Trophoblast cell (in vitro differentiated cells and primary cell): ENCODE measurements around the gene PDGFRB.

ENCODE experiments used
- DNase-seq, 2 donors: peaks; one replicate each; pipeline ENCODE4 v3.0.0-alpha.2; 2016
- H2AFZ ChIP-seq: 2 replicates; pipeline ENCODE4 v1.6.1; 2013; ENCODE audit warnings: low read length, moderate library complexity, mild to moderate bottlenecking; ENCODE audit not compliant: insufficient read depth, poor library complexity
- H2AK5ac ChIP-seq: 2 replicates; pipeline ENCODE4 v1.6.1; 2013; ENCODE audit warnings: mild to moderate bottlenecking, low read length
- H2BK120ac ChIP-seq: 2 replicates; pipeline ENCODE4 v1.6.1; 2013; ENCODE audit warnings: low read length, mild to moderate bottlenecking, moderate library complexity; ENCODE audit not compliant: insufficient read depth, poor library complexity
- H2BK12ac ChIP-seq: 2 replicates; pipeline ENCODE4 v1.6.1; 2013; ENCODE audit warnings: mild to moderate bottlenecking, low read length, moderate library complexity
- H2BK5ac ChIP-seq: 2 replicates; pipeline ENCODE4 v1.6.1; 2013; ENCODE audit warnings: low read length, low read depth, moderate library complexity, mild to moderate bottlenecking; ENCODE audit not compliant: poor library complexity
- H3K14ac ChIP-seq: 2 replicates; pipeline ENCODE4 v1.6.1; 2013; ENCODE audit warnings: mild to moderate bottlenecking, low read length
- H3K18ac ChIP-seq: 2 replicates; pipeline ENCODE4 v1.6.1; 2013; ENCODE audit warnings: mild to moderate bottlenecking, low read length
- H3K23ac ChIP-seq: 2 replicates; pipeline ENCODE4 v1.6.1; 2013; ENCODE audit warnings: low read length
- H3K27ac ChIP-seq: 2 replicates; pipeline ENCODE4 v1.5.1; 2013; ENCODE audit warnings: low read depth, mild to moderate bottlenecking, inconsistent platforms, low read length, moderate library complexity
- H3K27me3 ChIP-seq: 2 replicates; pipeline ENCODE4 v1.6.1; 2013; ENCODE audit warnings: inconsistent platforms, mild to moderate bottlenecking, low read length, moderate library complexity; ENCODE audit not compliant: insufficient read depth
- H3K36me3 ChIP-seq, 2 experiments: 1 replicate in 1 of 2; 2 replicates in 1 of 2; pipeline ENCODE4 v1.6.1; 2013; ENCODE audit warnings: low read length in 2 of 2, mild to moderate bottlenecking in 2 of 2, moderate library complexity in 1 of 2; ENCODE audit not compliant: insufficient read depth in 2 of 2, control insufficient read depth in 1 of 2
- H3K4ac ChIP-seq: 2 replicates; pipeline ENCODE4 v1.6.1; 2013; ENCODE audit warnings: low read depth, mild to moderate bottlenecking, low read length, moderate library complexity
- H3K4me1 ChIP-seq, 2 experiments: 1 replicate in 1 of 2; 2 replicates in 1 of 2; pipeline ENCODE4 v1.6.1; 2013; ENCODE audit warnings: low read length in 2 of 2, mild to moderate bottlenecking in 2 of 2, moderate library complexity in 1 of 2; ENCODE audit not compliant: insufficient read depth in 2 of 2, control insufficient read depth in 1 of 2
- H3K4me2 ChIP-seq: 2 replicates; pipeline ENCODE4 v1.6.1; 2013; ENCODE audit warnings: inconsistent platforms, mild to moderate bottlenecking, low read length, moderate library complexity
- H3K4me3 ChIP-seq: 2 replicates; pipeline ENCODE4 v1.5.1; 2013; ENCODE audit warnings: mild to moderate bottlenecking, low read depth, low read length, inconsistent platforms
- H3K79me1 ChIP-seq: one replicate; pipeline ENCODE4 v1.6.1; 2013; ENCODE audit warnings: low read length
- H3K79me2 ChIP-seq: 2 replicates; pipeline ENCODE4 v1.6.1; 2013; ENCODE audit warnings: low read length, mild to moderate bottlenecking; ENCODE audit not compliant: control insufficient read depth, insufficient read depth, poor library complexity
- H3K9ac ChIP-seq: 2 replicates; pipeline ENCODE4 v1.6.1; 2013; ENCODE audit warnings: mild to moderate bottlenecking, low read length
- H3K9me3 ChIP-seq: 2 replicates; pipeline ENCODE4 v1.6.1; 2013; ENCODE audit warnings: low read depth, mild to moderate bottlenecking, control low read depth, inconsistent platforms, low read length; ENCODE audit not compliant: insufficient read depth
- H4K12ac ChIP-seq: 2 replicates; pipeline ENCODE4 v1.6.1; 2013; ENCODE audit warnings: low read depth, mild to moderate bottlenecking, low read length, moderate library complexity
- H4K8ac ChIP-seq: 2 replicates; pipeline ENCODE4 v1.6.1; 2013; ENCODE audit warnings: low read depth, mild to moderate bottlenecking, low read length, moderate library complexity
- H4K91ac ChIP-seq: one replicate; pipeline ENCODE4 v1.6.1; 2013; ENCODE audit warnings: low read depth, mild to moderate bottlenecking, low read length, moderate library complexity
- whole genome bisulfite sequencing: extraction: QIAGEN DNeasy Blood & Tissue Kit; methylation state at CpG from one replicate; pipeline ENCODE4 v1.1.7; 2013; ENCODE audit warnings: missing lambda C conversion rate; ENCODE audit not compliant: insufficient read length, insufficient coverage; ENCODE audit errors: extremely low coverage; 5-methylcytosine and 5-hydroxymethylcytosine counted together

The PDGFRB gene

GRCh38 chr5:150163035-150163434 is 7.4 kb upstream of the PDGFRB start:
- Histone ChIP-seq H3K18ac (no peak overlapping the region), H3K4me1 (peaks cover 25 to 53% of the 10 kb centered on the region in 2 experiments), H3K23ac (no peak overlapping the region), H2BK120ac (peak overlapping the region; percentile 54), H3K4me2 (no peak overlapping the region), H2AFZ (no peak overlapping the region), H3K27me3 (peaks cover 7% of the 10 kb centered on the region), H2BK12ac (peak overlapping the region; percentile 71), H3K36me3 (no peaks in the 10 kb centered on the region), H4K91ac (peak overlapping the region; percentile 70), H3K14ac (no peak overlapping the region), H2BK5ac (no peak overlapping the region), H3K9ac (no peak overlapping the region), H4K12ac (no peak overlapping the region), H3K27ac (no peak overlapping the region), H3K79me2 (no peaks in the 10 kb centered on the region), H2AK5ac (peak overlapping the region; percentile 59), H3K4me3 (no peak overlapping the region), H4K8ac (no peak overlapping the region), H3K9me3 (peaks cover 4% of the 10 kb centered on the region), H3K79me1 (peaks cover 30% of the 10 kb centered on the region), H3K4ac (no peak overlapping the region)
- no CpG with 5 or more reads among the region's 3 CpGs for WGBS
- DNase-seq = no peak

- Histone ChIP-seq H3K4me2 (no peak overlapping the region), H4K8ac (peak overlapping the region; percentile 66), H2BK5ac (peak overlapping the region; percentile 18), H3K79me1 (peaks cover 27% of the 10 kb centered on the region), H2AK5ac (peak overlapping the region; percentile 11), H3K36me3 (no peaks in the 10 kb centered on the region), H3K9me3 (peaks cover 2% of the 10 kb centered on the region), H2BK120ac (peak overlapping the region; percentile 21), H4K91ac (peak overlapping the region; percentile 57), H3K27me3 (peaks cover 3% of the 10 kb centered on the region), H3K9ac (no peak overlapping the region), H2AFZ (no peak overlapping the region), H3K4ac (peak overlapping the region; percentile 38), H3K4me1 (peaks cover 23 to 46% of the 10 kb centered on the region in 2 experiments), H3K4me3 (no peak overlapping the region), H3K23ac (no peak overlapping the region), H2BK12ac (peak overlapping the region; percentile 61), H3K18ac (peak overlapping the region; percentile 31), H3K79me2 (no peaks in the 10 kb centered on the region), H3K14ac (peak overlapping the region; percentile 21), H4K12ac (peak overlapping the region; percentile 0), H3K27ac (no peak overlapping the region)
- DNase-seq = no peak
- WGBS = no CpG with 5 or more reads among the region's 3 CpGs
Measured at GRCh38 chr5:150162142-150162513, 6.5 kb upstream of the PDGFRB start.

- peak overlapping the region; percentile 8 for H4K8ac ChIP-seq
- WGBS = no CpG with 5 or more reads among the region's 14 CpGs
Measured at GRCh38 chr5:150161242-150162141, 5.8 kb upstream of the PDGFRB start.

GRCh38 chr5:150160448-150161081 is 4.9 kb upstream of the PDGFRB start:
- Histone ChIP-seq H3K9me3 (no peaks in the 10 kb centered on the region), H3K36me3 (no peaks in the 10 kb centered on the region), H3K27me3 (no peaks in the 10 kb centered on the region), H3K79me1 (peaks cover 28% of the 10 kb centered on the region), H4K8ac (peak overlapping the region; percentile 69), H3K27ac (peak overlapping the region; percentile 18), H3K4ac (peak overlapping the region; percentile 18), H2BK5ac (peak overlapping the region; percentile 34), H3K4me3 (no peak overlapping the region), H3K23ac (no peak overlapping the region), H3K18ac (peak overlapping the region; percentile 68), H2AFZ (peak overlapping the region; percentile 37), H2BK12ac (peak overlapping the region; percentile 80), H3K4me2 (no peak overlapping the region), H3K14ac (peak overlapping the region; percentile 77), H3K4me1 (peaks cover 20 to 47% of the 10 kb centered on the region in 2 experiments), H2BK120ac (peak overlapping the region; percentile 71), H3K9ac (no peak overlapping the region), H3K79me2 (peaks cover under 1% of the 10 kb centered on the region), H2AK5ac (peak overlapping the region; percentile 85), H4K12ac (peak overlapping the region; percentile 2), H4K91ac (peak overlapping the region; percentile 95)
- WGBS = no CpG with 5 or more reads among the region's 5 CpGs
- no peak for DNase-seq

More at GRCh38 chr5:150161242-150162141, 5.8 kb upstream of the PDGFRB start:
- peak overlapping the region; percentile 30 for H2BK12ac ChIP-seq
- peak overlapping the region; percentile 3 for H3K27ac ChIP-seq
- H3K4me2 ChIP-seq = no peak overlapping the region
- H2AK5ac ChIP-seq = peak overlapping the region; percentile 8
- H2BK120ac ChIP-seq = peak overlapping the region; percentile 58
- peak overlapping the region; percentile 1 for H3K4ac ChIP-seq
- H4K12ac ChIP-seq = no peak overlapping the region
- H3K79me2 ChIP-seq = no peaks in the 10 kb centered on the region
- H3K9me3 ChIP-seq = peaks cover 2% of the 10 kb centered on the region
- peak overlapping the region; percentile 2 for H2AFZ ChIP-seq
- H3K4me3 ChIP-seq = no peak overlapping the region
- no peaks in the 10 kb centered on the region for H3K36me3 ChIP-seq
- DNase-seq = peak; percentile 78 to 91
- H3K23ac ChIP-seq = no peak overlapping the region
- H3K18ac ChIP-seq = peak overlapping the region; percentile 7
- peaks cover 27% of the 10 kb centered on the region for H3K79me1 ChIP-seq
- H3K9ac ChIP-seq = no peak overlapping the region
- peak overlapping the region; percentile 64 for H4K91ac ChIP-seq
- H2BK5ac ChIP-seq = peak overlapping the region; percentile 18
- H3K4me1 ChIP-seq = peaks cover 20 to 45% of the 10 kb centered on the region in 2 experiments
- H3K14ac ChIP-seq = peak overlapping the region; percentile 31
- no peaks in the 10 kb centered on the region for H3K27me3 ChIP-seq
